OCI-LY1 (cell line): Measurements from ENCODE around the gene KLHL25.
"Not testable (repeated sequence)": the region's sequence is repeated elsewhere in the genome, so short reads cannot be mapped to it uniquely, and the experiment has no call there.

ENCODE experiments used
- H2AFZ ChIP-seq: fragments of 200-600 bp; sonication (generic), shearing (Covaris generic); 2 replicates; pipeline ENCODE4 v1.6.0; 2014; ENCODE audit warnings: antibody characterized with exemption, mild to moderate bottlenecking, low read length
- H3F3A ChIP-seq: fragments of 200-600 bp; sonication (generic), shearing (Covaris generic); 2 replicates; pipeline ENCODE4 v1.6.0; 2014; ENCODE audit warnings: mild to moderate bottlenecking, antibody characterized with exemption, low read length, moderate library complexity; ENCODE audit not compliant: insufficient read depth
- H3K27ac ChIP-seq: fragments of 200-600 bp; sonication (generic); 2 replicates; pipeline ENCODE4 v1.5.1; 2014; ENCODE audit warnings: low read length, mixed run types, mild to moderate bottlenecking, low read depth; ENCODE audit not compliant: poor library complexity, severe bottlenecking
- H3K27me3 ChIP-seq: fragments of 200-600 bp; sonication (generic); 2 replicates; pipeline ENCODE4 v1.6.0; 2014; ENCODE audit warnings: antibody characterized with exemption, mild to moderate bottlenecking, low read length, moderate library complexity; ENCODE audit not compliant: insufficient read depth
- H3K36me3 ChIP-seq: fragments of 200-600 bp; sonication (generic); 2 replicates; pipeline ENCODE4 v1.6.1; 2014; ENCODE audit warnings: mild to moderate bottlenecking, antibody characterized with exemption, low read length, moderate library complexity, mixed read lengths; ENCODE audit not compliant: insufficient read depth
- H3K4me1 ChIP-seq: fragments of 200-600 bp; sonication (generic); 2 replicates; pipeline ENCODE4 v1.5.1; 2014; ENCODE audit warnings: mild to moderate bottlenecking, low read length, moderate library complexity; ENCODE audit not compliant: insufficient read depth, severe bottlenecking
- H3K4me2 ChIP-seq: fragments of 200-600 bp; sonication (generic), shearing (Covaris generic); 2 replicates; pipeline ENCODE4 v1.6.1; 2014; ENCODE audit warnings: low read length
- H3K4me3 ChIP-seq: fragments of 200-600 bp; sonication (generic); 2 replicates; pipeline ENCODE4 v1.5.1; 2014; ENCODE audit warnings: low read length, low read depth, mild to moderate bottlenecking, mixed read lengths; ENCODE audit not compliant: poor library complexity, severe bottlenecking
- H3K79me2 ChIP-seq: fragments of 200-600 bp; shearing (Covaris generic); 2 replicates; pipeline ENCODE4 v1.6.1; 2016; ENCODE audit warnings: mixed run types, low read length, mixed read lengths; ENCODE audit not compliant: insufficient read depth
- H3K9ac ChIP-seq: fragments of 200-600 bp; sonication (generic), shearing (Covaris generic); 2 replicates; pipeline ENCODE4 v1.6.1; 2014; ENCODE audit warnings: mild to moderate bottlenecking, low read length, mixed read lengths
- H3K9me2 ChIP-seq: fragments of 200-600 bp; sonication (generic), shearing (Covaris generic); 2 replicates; pipeline ENCODE4 v1.6.1; 2014; ENCODE audit warnings: low read depth, mild to moderate bottlenecking, low read length, mixed read lengths
- H3K9me3 ChIP-seq: fragments of 200-600 bp; shearing (Covaris generic); 2 replicates; pipeline ENCODE4 v1.6.1; 2014; ENCODE audit warnings: low read length, mixed read lengths
- H4K20me1 ChIP-seq: fragments of 200-600 bp; sonication (generic), shearing (Covaris generic); 2 replicates; pipeline ENCODE4 v1.6.0; 2016; ENCODE audit warnings: mild to moderate bottlenecking, low read length; ENCODE audit not compliant: insufficient read depth
- CTCF ChIP-seq: fragments of 200-600 bp; sonication (generic), shearing (Covaris generic); IDR thresholded peaks from 2 replicates; pipeline ENCODE4 v1.5.1; 2017; ENCODE audit warnings: mild to moderate bottlenecking, antibody characterized with exemption, low read length, moderate library complexity, mixed read lengths
- EZH2 ChIP-seq: fragments of 200-600 bp; sonication (generic), shearing (Covaris generic); IDR thresholded peaks from 2 replicates; pipeline ENCODE4 v1.8.0; 2017; ENCODE audit warnings: borderline replicate concordance, mixed run types, mild to moderate bottlenecking, antibody characterized with exemption, low read length, moderate library complexity, mixed read lengths

KLHL25 gene

GRCh38 chr15:85804481-85805170 is 9.9 kb upstream of the KLHL25 start:
- Histone ChIP-seq H3K79me2 (no peaks in the 10 kb centered on the region), H3K4me1 (no peaks in the 10 kb centered on the region), H3K9me3 (no peaks in the 10 kb centered on the region), H3K9ac (no peak overlapping the region), H3K4me3 (no peak overlapping the region), H3F3A (no peaks in the 10 kb centered on the region), H3K36me3 (no peaks in the 10 kb centered on the region), H3K27ac (no peak overlapping the region), H3K4me2 (no peak overlapping the region), H3K27me3 (0 out of 2 replicates have a peak, but pooled peaks cover 3% of the 10 kb centered on the region), H4K20me1 (no peaks in the 10 kb centered on the region), H2AFZ (no peak overlapping the region), H3K9me2 (no peaks in the 10 kb centered on the region)
- no peak for TF ChIP-seq CTCF
- TF ChIP-seq EZH2, result no peak

GRCh38 chr15:85802617-85803016 is 7.9 kb upstream of the KLHL25 start:
- H2AFZ ChIP-seq, result not testable (repeated sequence)

GRCh38 chr15:85800478-85801123 is 5.9 kb upstream of the KLHL25 start:
- H4K20me1 ChIP-seq, result no peaks in the 10 kb centered on the region
- H3K9me2 ChIP-seq, result no peaks in the 10 kb centered on the region
- no peaks in the 10 kb centered on the region for H3K36me3 ChIP-seq
- H3K9ac ChIP-seq, result no peak overlapping the region
- no peak overlapping the region for H3K27ac ChIP-seq
- H3K9me3 ChIP-seq, result no peaks in the 10 kb centered on the region
- TF ChIP-seq EZH2, result no peak
- TF ChIP-seq CTCF, result no peak
- H3F3A ChIP-seq, result no peaks in the 10 kb centered on the region
- no peak overlapping the region for H2AFZ ChIP-seq
- no peak overlapping the region for H3K4me2 ChIP-seq
- peaks cover under 1% of the 10 kb centered on the region for H3K4me1 ChIP-seq
- no peaks in the 10 kb centered on the region for H3K79me2 ChIP-seq
- no peak overlapping the region for H3K4me3 ChIP-seq
- peaks cover 3% of the 10 kb centered on the region; the same call in 1 of the 2 replicates for H3K27me3 ChIP-seq

More at GRCh38 chr15:85802617-85803016, 7.9 kb upstream of the KLHL25 start:
- not testable (repeated sequence) for H3K9me3 ChIP-seq, H3F3A ChIP-seq, H3K4me3 ChIP-seq, H4K20me1 ChIP-seq, H3K9ac ChIP-seq, H3K36me3 ChIP-seq, H3K27me3 ChIP-seq, H3K27ac ChIP-seq, H3K4me1 ChIP-seq, H3K9me2 ChIP-seq, H3K79me2 ChIP-seq, H3K4me2 ChIP-seq
- peak; percentile 22; the same call in 1 of the 2 replicates for TF ChIP-seq CTCF

GRCh38 chr15:85796371-85796770 is 1.6 kb upstream of the KLHL25 start:
- not testable (repeated sequence) for H3K79me2 ChIP-seq, H3K9ac ChIP-seq, H3K4me3 ChIP-seq, H3K4me2 ChIP-seq, H3K27ac ChIP-seq, H3F3A ChIP-seq, H4K20me1 ChIP-seq, H3K9me2 ChIP-seq, H2AFZ ChIP-seq, H3K36me3 ChIP-seq, H3K27me3 ChIP-seq, H3K9me3 ChIP-seq
- H3K4me1 ChIP-seq, result peaks cover 18% of the 10 kb centered on the region
